VCaP (cell line): ENCODE data around the gene G6PC3.
"Not testable (repeated sequence)": the region's sequence is repeated elsewhere in the genome, so short reads cannot be mapped to it uniquely, and the experiment has no call there.

Experiments
- H3K27ac ChIP-seq: fragments of 450-650 bp; 2 replicates; pipeline ENCODE4 v1.5.1; 2017
- TF ChIP-seq, protein P1 (sequence below): fragments of 450-650 bp; conservative IDR thresholded peaks from 2 replicates; pipeline ENCODE4 v1.5.1; 2017; ENCODE audit warnings: mild to moderate bottlenecking, moderate library complexity

The G6PC3 gene, protein sequence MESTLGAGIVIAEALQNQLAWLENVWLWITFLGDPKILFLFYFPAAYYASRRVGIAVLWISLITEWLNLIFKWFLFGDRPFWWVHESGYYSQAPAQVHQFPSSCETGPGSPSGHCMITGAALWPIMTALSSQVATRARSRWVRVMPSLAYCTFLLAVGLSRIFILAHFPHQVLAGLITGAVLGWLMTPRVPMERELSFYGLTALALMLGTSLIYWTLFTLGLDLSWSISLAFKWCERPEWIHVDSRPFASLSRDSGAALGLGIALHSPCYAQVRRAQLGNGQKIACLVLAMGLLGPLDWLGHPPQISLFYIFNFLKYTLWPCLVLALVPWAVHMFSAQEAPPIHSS

DNA sequence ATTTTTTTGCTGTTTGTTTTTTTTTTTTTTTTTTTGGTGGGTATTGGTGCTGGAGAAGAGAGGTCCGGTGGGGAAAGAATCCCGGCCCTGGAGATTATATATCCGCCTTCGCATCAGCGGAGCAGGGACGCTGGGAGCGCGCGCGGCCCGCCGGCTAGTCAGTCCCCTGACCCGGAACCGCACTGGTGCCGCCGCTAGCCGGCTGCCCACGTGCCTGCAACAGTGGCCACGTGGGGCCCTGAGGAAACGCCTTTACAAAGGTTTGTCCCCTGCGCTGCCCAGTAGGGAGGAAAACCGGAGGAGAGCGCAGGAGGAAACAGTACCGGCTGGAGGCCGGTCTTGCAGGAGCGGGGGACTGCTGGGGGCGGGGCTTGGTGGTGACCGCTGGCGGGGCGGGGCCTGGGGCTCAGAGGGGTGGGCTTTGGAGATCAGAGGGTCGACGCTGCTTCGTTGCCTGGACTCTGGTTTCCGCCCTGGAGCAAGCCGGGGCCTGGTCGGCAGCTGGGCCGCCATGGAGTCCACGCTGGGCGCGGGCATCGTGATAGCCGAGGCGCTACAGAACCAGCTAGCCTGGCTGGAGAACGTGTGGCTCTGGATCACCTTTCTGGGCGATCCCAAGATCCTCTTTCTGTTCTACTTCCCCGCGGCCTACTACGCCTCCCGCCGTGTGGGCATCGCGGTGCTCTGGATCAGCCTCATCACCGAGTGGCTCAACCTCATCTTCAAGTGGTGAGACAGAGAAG lies at the start of gene G6PC3:
Gene G6PC3, plus strand, starts transcription at position 281 of the 743 bp plus-strand sequence. Its CDS starts 231 bp downstream, at position 512.
- peak within 1 kb of the TSS; percentile 98 for H3K27ac ChIP-seq
- TF ChIP-seq, protein P1, sequence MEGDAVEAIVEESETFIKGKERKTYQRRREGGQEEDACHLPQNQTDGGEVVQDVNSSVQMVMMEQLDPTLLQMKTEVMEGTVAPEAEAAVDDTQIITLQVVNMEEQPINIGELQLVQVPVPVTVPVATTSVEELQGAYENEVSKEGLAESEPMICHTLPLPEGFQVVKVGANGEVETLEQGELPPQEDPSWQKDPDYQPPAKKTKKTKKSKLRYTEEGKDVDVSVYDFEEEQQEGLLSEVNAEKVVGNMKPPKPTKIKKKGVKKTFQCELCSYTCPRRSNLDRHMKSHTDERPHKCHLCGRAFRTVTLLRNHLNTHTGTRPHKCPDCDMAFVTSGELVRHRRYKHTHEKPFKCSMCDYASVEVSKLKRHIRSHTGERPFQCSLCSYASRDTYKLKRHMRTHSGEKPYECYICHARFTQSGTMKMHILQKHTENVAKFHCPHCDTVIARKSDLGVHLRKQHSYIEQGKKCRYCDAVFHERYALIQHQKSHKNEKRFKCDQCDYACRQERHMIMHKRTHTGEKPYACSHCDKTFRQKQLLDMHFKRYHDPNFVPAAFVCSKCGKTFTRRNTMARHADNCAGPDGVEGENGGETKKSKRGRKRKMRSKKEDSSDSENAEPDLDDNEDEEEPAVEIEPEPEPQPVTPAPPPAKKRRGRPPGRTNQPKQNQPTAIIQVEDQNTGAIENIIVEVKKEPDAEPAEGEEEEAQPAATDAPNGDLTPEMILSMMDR: peak; percentile 14; the same call in 1 of the 2 replicates

DNA sequence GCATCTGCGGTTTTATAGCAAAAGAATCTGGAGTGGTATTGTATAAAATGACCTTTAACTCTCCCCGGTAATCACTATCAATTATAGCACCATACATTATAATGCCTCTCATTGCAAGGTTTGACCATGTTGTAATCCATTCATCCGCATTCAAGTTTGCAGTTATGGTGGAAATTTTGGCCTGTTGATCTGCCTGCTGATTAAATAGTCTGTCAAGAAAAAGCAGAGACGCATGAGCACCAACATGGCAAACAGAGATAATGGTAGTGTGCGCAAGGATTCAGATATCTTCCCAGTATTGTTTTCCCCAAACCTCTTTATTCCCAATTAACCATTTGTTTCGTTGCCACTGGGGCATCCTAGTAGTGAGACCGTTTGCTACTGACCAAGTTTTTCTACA lies 49.3 kb upstream of the G6PC3 start:
- H3K27ac ChIP-seq: not testable (repeated sequence)

DNA sequence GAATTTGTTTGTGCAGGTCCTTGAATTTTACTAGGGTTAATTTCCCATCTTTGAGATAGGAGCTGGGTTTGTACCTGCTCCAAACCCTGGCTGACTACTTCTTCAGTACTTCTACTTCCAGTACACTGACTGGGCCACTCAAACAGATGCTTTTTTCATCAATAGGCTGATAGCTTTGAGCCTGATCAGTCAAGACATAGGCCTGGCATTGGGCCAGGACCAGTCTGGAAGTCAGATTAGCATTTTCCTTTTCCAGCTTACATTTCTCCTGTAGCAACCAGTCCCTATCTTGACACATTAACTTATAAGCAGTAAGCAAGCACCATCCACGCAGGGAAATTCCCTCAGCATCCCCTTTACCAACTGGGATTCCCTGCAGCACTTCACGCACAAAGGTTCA lies 48.3 kb upstream of the G6PC3 start:
- TF ChIP-seq, protein P1: no peak
- no peak overlapping the region for H3K27ac ChIP-seq

DNA sequence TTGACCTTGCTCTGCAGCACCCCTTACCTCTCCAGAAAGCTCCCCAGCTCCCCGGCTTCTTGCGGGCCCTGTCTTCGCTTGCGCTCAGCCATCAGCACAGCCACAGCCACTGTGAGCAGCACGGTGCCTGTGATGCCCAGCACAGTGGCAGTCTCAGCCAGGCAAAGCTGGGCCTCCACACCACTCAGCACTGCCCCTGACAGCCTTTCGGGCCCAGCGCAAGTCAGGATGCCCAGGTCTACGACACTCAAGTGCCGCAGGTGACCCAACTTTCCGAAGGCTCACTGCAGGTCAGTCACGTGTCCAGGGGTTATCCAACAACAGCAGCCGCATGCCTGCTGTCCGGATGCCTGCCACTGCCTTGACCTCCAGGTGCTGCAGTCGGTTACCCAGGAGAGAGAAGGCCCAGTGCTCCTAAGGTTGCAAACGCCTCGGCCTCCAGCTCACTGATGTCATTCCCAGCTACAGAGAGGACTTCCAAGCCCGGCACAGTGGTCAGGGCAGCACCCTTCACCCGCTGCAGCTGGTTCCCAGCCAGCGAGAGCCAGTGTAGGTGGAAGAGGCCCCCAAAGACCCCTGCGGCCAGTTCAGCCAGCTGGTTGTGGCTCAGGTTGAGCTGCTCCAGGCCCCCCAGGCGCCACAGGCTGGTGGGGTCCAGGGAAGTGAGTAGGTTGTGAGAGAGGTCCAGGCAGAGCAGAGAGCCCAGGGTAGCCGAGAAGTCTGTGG lies 46.8 kb upstream of the G6PC3 start:
- TF ChIP-seq, protein P1: no peak
- no peak overlapping the region for H3K27ac ChIP-seq

DNA sequence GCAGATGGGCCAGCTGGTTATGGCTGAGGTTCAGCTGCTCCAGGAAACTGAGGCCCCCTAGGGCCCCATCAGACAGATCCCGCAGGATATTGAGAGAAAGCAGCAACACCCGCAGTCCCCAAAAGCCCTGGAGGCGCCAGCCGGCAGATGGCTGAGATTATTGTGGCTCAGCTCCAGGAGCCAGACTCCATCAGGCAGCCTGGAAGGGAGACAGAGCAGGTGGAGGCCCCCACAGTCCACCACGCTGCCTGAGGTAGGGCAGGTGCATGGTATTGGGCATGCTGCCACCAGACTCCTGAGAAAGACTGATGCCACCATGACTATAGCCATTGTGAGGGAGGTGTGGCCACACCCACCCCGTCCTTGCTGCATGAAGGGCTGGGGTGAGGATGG lies 46.3 kb upstream of the G6PC3 start:
- TF ChIP-seq, protein P1: no peak
- H3K27ac ChIP-seq: no peak overlapping the region

DNA sequence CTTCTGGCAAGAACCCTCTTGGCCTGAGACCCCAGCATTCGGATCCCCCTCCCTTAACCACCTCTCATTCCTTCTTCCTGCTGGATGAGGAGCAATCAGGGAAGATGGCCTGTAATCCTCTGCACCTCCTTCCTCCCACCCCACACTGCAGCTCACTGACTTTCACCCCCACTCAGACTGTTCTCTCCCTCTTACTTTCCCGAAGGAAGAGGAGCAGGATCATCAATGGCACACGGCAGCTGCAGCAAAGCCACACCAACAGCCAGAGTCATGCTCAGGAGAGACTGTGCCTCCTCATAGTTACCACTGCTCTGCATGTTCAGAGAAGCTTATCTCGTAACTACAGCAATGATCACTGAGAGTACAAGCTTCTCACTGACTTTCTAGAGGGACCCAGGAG lies 45.7 kb upstream of the G6PC3 start:
- TF ChIP-seq, protein P1: no peak
- 0 out of 2 replicates have a peak overlapping the region, but pooled peaks have one; percentile 11 for H3K27ac ChIP-seq

DNA sequence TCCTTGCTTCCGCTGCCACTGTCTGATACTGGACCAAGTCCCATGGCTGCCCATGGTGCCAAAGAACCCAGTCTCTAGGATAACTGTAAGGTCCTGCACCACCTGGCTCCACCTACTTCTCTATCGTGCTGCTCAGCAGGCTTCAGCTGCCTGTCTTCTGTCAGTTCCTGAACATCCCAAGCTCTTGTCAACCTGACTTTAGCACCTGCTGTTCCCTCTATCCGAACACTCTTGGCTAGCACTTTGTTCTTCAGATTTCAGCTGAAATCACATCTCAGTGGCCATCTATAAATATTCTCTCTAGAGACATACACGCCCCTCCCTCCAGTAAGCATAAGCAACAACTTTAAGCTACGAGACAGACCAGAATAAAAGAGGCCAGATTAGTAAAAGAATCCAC lies 40.8 kb upstream of the G6PC3 start:
- TF ChIP-seq, protein P1: no peak
- H3K27ac ChIP-seq: no peak overlapping the region
